Esophagus (tissue), 2 donors: ENCODE data around the gene EIF1AD. TPM values are rescaled to one million over a fixed set of nuclear protein-coding genes. Genes with fewer than 3 reads are reported as not detected.
A peak's percentile ranks its signal among the peaks of the same experiment; 100 is the strongest.

Source experiments
- H3K27ac ChIP-seq, 2 donors: one replicate each; pipeline ENCODE4 v1.5.1; 2013; ENCODE audit warnings: low read depth in 2 of 2, mild to moderate bottlenecking in 2 of 2, inconsistent platforms in 1 of 2, low read length in 1 of 2, moderate library complexity in 1 of 2
- H3K27me3 ChIP-seq, 2 donors: one replicate each; pipeline ENCODE4 v1.6.1; 2013; ENCODE audit warnings: low read length in 2 of 2, control low read depth in 1 of 2, mild to moderate bottlenecking in 1 of 2; ENCODE audit not compliant: insufficient read depth in 2 of 2, control insufficient read depth in 1 of 2
- H3K36me3 ChIP-seq, 2 donors: one replicate each; pipeline ENCODE4 v1.6.1; 2013; ENCODE audit warnings: low read length in 1 of 2; ENCODE audit not compliant: control insufficient read depth in 2 of 2, insufficient read depth in 2 of 2
- H3K4me1 ChIP-seq, 2 donors: one replicate each; pipeline ENCODE4 v1.6.1; 2013; ENCODE audit warnings: low read length in 1 of 2; ENCODE audit not compliant: control insufficient read depth in 2 of 2, insufficient read depth in 2 of 2
- H3K4me3 ChIP-seq, 2 donors: one replicate each; pipeline ENCODE4 v1.5.1; 2013; ENCODE audit warnings: low read length in 2 of 2, mild to moderate bottlenecking in 2 of 2, low read depth in 1 of 2, moderate library complexity in 1 of 2
- H3K9me3 ChIP-seq, 2 donors: one replicate each; pipeline ENCODE4 v1.6.1; 2013; ENCODE audit warnings: mild to moderate bottlenecking in 2 of 2, low read depth in 1 of 2, low read length in 1 of 2, moderate library complexity in 1 of 2; ENCODE audit not compliant: control insufficient read depth in 2 of 2, insufficient read depth in 1 of 2
- WGBS, 2 donors: extraction: QIAGEN DNeasy Blood & Tissue Kit; methylation state at CpG; one replicate each; pipeline ENCODE4 v1.1.7; 2013; 5-methylcytosine and 5-hydroxymethylcytosine counted together
- polyA plus RNA-seq, 2 donors: library from polyadenylated mRNA; stranded (reverse); fragments of 200-250 nt; gene quantifications; one replicate each; pipeline ENCODE4 v1.2.3, GENCODE V29; 2013
- donor health status: healthy with polysubstance abuse.
- donor health status: Bipolar disorder and iron deficiency.

EIF1AD gene
- polyA plus RNA-seq, 2 donors = 13.6 to 17.8 TPM

GRCh38 chr11:66006134-66006890 is 4.4 kb upstream of the EIF1AD start:
- Histone ChIP-seq H3K4me3 (no peak overlapping the region), H3K27ac (no peak overlapping the region), H3K9me3 (no peaks in the 10 kb centered on the region), H3K4me1 (peaks cover 3 to 5% of the 10 kb centered on the region in 2 donors), H3K36me3 (peaks cover 0 to 4% of the 10 kb centered on the region in 2 donors), H3K27me3 (no peaks in the 10 kb centered on the region)
- 85 to 94% methylated on average over 13 of the region's 13 CpGs for WGBS, 2 donors

- no peak overlapping the region for H3K4me3 ChIP-seq
- H3K27ac ChIP-seq = no peak overlapping the region
- no peaks in the 10 kb centered on the region for H3K27me3 ChIP-seq
- peaks cover 5 to 9% of the 10 kb centered on the region in 2 donors for H3K36me3 ChIP-seq
- peaks cover 3 to 5% of the 10 kb centered on the region in 2 donors for H3K4me1 ChIP-seq
- no peaks in the 10 kb centered on the region for H3K9me3 ChIP-seq
- WGBS, 2 donors = 81 to 83% methylated on average over 4 of the region's 4 CpGs
Measured at GRCh38 chr11:66004186-66004585, 2.2 kb upstream of the EIF1AD start.

GRCh38 chr11:66003291-66003690 is 1.3 kb upstream of the EIF1AD start:
- peaks cover 3 to 5% of the 10 kb centered on the region in 2 donors for H3K4me1 ChIP-seq
- no peaks in the 10 kb centered on the region for H3K9me3 ChIP-seq
- H3K36me3 ChIP-seq = peaks cover 5 to 17% of the 10 kb centered on the region in 2 donors
- WGBS, 2 donors = 55 to 69% methylated on average over 6 of the region's 6 CpGs
- H3K4me3 ChIP-seq = peak overlapping the region in 1 of 2 donors; percentile 97
- H3K27me3 ChIP-seq = no peaks in the 10 kb centered on the region
- peak overlapping the region in 1 of 2 donors; percentile 99 for H3K27ac ChIP-seq

GRCh38 chr11:66002648-66003225 is 780 bp upstream of the EIF1AD start:
- WGBS, 2 donors = 1% methylated on average over 34 to 40 of the region's 40 CpGs
- H3K27me3 ChIP-seq = no peaks in the 10 kb centered on the region
- peaks cover 5 to 21% of the 10 kb centered on the region in 2 donors for H3K36me3 ChIP-seq

DNA sequence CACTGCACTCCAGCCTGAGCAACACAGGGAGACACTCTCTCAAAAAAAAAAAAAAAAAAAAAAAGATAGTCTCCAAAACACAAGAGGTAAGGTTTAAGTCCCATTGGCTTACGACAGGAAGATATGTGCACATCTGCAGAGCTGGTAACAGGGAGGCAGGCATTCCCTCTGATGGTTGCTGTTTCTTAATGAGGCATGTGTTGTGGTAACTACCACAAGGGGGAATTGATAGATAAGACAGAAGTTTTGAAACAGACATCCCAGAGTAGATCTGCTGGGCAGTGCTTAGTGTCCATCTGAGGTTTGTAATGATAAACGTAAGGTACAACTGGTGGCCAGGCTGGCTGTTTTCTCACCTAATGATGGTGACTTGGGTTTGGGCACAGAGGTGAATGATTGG is 4.7 kb downstream of the EIF1AD start:
- Histone ChIP-seq H3K36me3 (peaks cover 5 to 22% of the 10 kb centered on the region in 2 donors), H3K9me3 (no peaks in the 10 kb centered on the region), H3K4me1 (no peaks in the 10 kb centered on the region), H3K4me3 (no peak overlapping the region), H3K27ac (no peak overlapping the region), H3K27me3 (no peaks in the 10 kb centered on the region)
- WGBS, 2 donors = 81 to 86% methylated on average over 2 of the region's 2 CpGs

More at GRCh38 chr11:66002648-66003225, 780 bp upstream of the EIF1AD start:
- peak overlapping the region; percentile 76 to 97 for H3K4me3 ChIP-seq
- H3K9me3 ChIP-seq = no peaks in the 10 kb centered on the region
- H3K4me1 ChIP-seq = peaks cover 3 to 5% of the 10 kb centered on the region in 2 donors
- peak overlapping the region; percentile 96 to 99 for H3K27ac ChIP-seq

- 81 to 83% methylated on average over 5 of the region's 5 CpGs for WGBS, 2 donors
- H3K27me3 ChIP-seq = no peaks in the 10 kb centered on the region
- H3K4me1 ChIP-seq = no peaks in the 10 kb centered on the region
- H3K9me3 ChIP-seq = no peaks in the 10 kb centered on the region
- no peaks in the 10 kb centered on the region for H3K36me3 ChIP-seq
- H3K27ac ChIP-seq = no peak overlapping the region
- no peak overlapping the region for H3K4me3 ChIP-seq
Measured at GRCh38 chr11:65992056-65992455, 9.9 kb downstream of the EIF1AD start.

DNA sequence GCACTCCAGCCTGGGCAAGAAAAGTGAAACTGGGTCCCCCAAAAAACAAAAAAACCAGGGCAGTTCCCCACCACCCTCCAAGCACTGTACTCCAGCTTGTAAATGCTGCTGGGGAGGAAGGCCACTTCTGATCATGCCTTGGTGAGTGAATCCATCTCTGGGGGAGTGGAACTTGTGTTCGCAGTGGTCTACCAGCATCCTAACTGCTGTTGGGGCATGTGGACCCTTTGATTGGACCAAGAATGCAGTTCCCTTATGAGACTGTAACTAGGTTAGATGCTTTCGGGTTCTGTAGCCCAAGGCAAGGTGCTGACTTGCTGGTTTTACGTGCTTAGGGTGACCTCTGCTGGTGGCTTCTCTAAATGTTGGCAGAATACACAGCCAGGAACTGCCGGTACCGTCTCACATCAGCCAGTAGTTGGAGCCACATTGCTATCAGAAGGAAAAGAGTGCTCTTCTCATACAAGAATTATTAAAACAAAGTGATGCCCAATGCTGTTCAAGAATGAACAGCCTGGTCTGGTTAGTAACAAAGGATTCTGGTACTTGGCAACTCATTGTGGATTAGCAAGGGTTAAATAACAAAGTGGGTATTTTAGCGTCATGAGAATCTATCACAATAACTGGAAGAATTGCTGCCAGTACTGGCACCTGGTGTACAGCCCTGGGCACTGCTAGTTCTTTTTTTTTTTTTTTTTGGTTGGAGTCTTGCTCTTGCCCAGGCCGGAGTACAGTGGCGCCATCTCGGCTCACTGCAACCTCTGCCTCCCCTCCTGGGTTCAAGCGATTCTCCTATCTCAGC is 13.0 kb downstream of the EIF1AD start:
- H3K27ac ChIP-seq = peak overlapping the region in 1 of 2 donors; percentile 30
- WGBS, 2 donors = 18 to 20% methylated on average over 10 of the region's 10 CpGs

DNA sequence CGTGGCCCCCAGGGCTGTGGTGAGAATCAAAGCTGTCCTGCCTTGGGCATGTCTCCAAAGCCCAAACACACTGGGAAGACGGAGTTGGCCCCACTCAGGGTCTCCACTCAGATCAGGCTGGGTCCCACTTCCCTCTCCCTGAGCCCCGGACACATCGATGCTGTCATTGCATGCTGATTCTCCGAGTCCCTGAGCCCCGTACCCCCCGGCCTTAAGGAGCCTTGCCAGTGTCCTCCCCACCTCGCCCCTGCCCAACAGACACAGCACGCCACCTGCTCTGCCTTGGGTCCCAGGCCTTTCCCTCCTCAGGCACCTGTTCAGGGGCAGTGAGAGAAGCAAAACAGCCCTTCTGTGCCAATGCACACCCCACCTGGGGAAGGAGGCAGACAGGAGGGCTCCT is 14.6 kb downstream of the EIF1AD start:
- H3K4me1 ChIP-seq = no peaks in the 10 kb centered on the region
- no peaks in the 10 kb centered on the region for H3K27me3 ChIP-seq
- H3K9me3 ChIP-seq = no peaks in the 10 kb centered on the region
- no peak overlapping the region for H3K27ac ChIP-seq
- no peaks in the 10 kb centered on the region for H3K36me3 ChIP-seq
- WGBS, 2 donors = 86 to 88% methylated on average over 9 of the region's 9 CpGs
- H3K4me3 ChIP-seq = no peak overlapping the region

More for the DNA sequence above, 13.0 kb downstream of the EIF1AD start:
- H3K36me3 ChIP-seq = no peaks in the 10 kb centered on the region
- no peak overlapping the region for H3K4me3 ChIP-seq
- H3K4me1 ChIP-seq = no peaks in the 10 kb centered on the region
- no peaks in the 10 kb centered on the region for H3K9me3 ChIP-seq
- H3K27me3 ChIP-seq = no peaks in the 10 kb centered on the region

DNA sequence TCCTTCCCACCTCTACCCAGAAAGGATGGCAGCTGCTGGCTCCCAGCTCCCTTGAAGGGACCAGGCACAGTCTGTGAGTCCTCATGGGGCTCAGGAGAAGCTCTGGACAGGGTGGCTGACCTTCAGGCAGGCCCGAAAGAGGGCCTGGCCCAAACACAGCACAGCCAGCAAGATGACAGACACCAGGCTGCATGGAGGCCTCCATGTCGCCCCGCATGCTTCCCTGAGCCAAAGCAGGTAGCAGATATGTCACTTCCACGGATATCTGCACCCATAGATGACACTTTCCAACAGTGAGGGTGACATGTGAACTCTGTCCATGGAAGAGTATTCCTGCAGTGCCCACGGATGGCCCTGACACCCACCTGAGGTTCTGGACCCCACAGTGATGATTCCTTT is 18.4 kb downstream of the EIF1AD start:
- peaks cover 0 to 9% of the 10 kb centered on the region in 2 donors for H3K36me3 ChIP-seq
- H3K27me3 ChIP-seq = no peaks in the 10 kb centered on the region
- no peaks in the 10 kb centered on the region for H3K9me3 ChIP-seq
- WGBS, 2 donors = 84 to 85% methylated on average over 5 of the region's 5 CpGs
- H3K4me1 ChIP-seq = no peaks in the 10 kb centered on the region
- H3K4me3 ChIP-seq = no peak overlapping the region
- no peak overlapping the region for H3K27ac ChIP-seq
